Femur (tissue), 1 donor: Measurements from ENCODE around the gene RAB18.
"Not testable (repeated sequence)": the region's sequence is repeated elsewhere in the genome, so short reads cannot be mapped to it uniquely, and the experiment has no call there.

ENCODE experiments used
- DNase-seq: peaks from one replicate; pipeline ENCODE4 v3.0.0-alpha.2; 2017

The RAB18 gene

GRCh38 chr10:27550823-27551222 is 46.7 kb downstream of the RAB18 start:
- DNase-seq = no peak

- peak; percentile 73 for DNase-seq
These were observed 54.5 kb downstream of the RAB18 start for GRCh38 chr10:27558612-27559020.

- no peak for DNase-seq
These were observed 57.2 kb downstream of the RAB18 start for GRCh38 chr10:27561334-27561733.

- no peak for DNase-seq
These were observed 60.3 kb downstream of the RAB18 start for GRCh38 chr10:27564398-27564797.

- DNase-seq = no peak
These were observed 60.8 kb downstream of the RAB18 start for GRCh38 chr10:27564880-27565279.

- DNase-seq = no peak
These were observed 64.4 kb downstream of the RAB18 start for GRCh38 chr10:27568196-27569175.

- no peak for DNase-seq
These were observed 65.8 kb downstream of the RAB18 start for GRCh38 chr10:27569946-27570345.

GRCh38 chr10:27577038-27577437 is 72.9 kb downstream of the RAB18 start:
- not testable (repeated sequence) for DNase-seq

GRCh38 chr10:27578316-27578715 is 74.2 kb downstream of the RAB18 start:
- DNase-seq = peak; percentile 32

- DNase-seq = no peak
These were observed 77.1 kb downstream of the RAB18 start for GRCh38 chr10:27581225-27581624.

GRCh38 chr10:27584302-27584701 is 80.2 kb downstream of the RAB18 start:
- DNase-seq = no peak
